GM18867 (cell line): ENCODE results near the gene ANKRD23.

Source experiments
- ATAC-seq: cut with Tn5 transposase; IDR thresholded peaks from one replicate; pipeline ENCODE4 v1.9.1; 2021; ENCODE audit warnings: mild to moderate bottlenecking, moderate library complexity; ENCODE audit not compliant: unreplicated experiment

ANKRD23 gene

DNA sequence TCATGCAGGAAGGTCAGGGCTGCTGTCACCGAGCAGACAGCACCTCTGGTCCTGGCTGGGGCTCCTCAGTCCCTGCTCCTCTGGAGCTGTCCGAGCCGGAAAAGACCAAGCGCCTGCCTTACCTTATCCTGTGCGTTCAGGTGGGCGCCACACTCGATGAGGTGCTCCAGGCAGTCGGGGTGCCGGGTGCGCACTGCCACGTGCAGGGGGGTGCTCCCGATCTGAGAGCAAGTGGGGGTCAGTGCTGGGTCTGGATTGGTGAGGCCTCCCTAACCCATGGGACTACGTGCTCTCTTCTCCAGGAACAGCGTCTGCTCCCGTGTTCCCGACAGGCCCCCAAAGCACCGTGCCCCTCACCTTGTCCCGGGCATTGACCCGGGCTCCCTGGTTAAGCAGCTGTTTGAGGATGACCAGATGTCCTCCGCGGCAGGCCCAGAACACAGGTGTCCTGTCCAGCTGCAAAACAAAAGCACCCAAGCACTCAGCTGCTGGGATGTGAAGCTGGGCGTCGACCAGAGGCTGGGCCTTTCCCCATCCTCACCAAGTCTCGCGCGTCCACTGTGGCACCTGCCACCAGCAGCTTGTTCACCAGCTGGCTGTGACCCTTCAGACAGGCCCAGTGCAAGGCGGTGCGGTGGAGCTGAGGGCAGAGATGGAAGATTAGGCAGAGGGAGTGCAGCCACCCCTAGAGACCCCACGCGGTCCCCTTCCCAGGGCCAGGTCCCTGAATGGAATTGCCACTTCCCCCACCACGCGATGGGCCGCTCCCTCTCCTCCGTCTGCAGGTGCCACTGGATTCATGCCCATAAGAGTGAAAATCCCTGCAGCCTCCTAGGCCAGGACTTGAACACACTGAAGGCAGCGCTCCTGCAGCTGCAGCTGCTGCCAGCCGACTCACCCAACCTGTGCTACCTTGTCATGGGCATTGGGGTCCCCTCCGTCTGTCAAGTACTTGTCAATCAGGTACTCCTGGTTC lies 3.7 kb downstream of the ANKRD23 start:
- ATAC-seq = no peak

DNA sequence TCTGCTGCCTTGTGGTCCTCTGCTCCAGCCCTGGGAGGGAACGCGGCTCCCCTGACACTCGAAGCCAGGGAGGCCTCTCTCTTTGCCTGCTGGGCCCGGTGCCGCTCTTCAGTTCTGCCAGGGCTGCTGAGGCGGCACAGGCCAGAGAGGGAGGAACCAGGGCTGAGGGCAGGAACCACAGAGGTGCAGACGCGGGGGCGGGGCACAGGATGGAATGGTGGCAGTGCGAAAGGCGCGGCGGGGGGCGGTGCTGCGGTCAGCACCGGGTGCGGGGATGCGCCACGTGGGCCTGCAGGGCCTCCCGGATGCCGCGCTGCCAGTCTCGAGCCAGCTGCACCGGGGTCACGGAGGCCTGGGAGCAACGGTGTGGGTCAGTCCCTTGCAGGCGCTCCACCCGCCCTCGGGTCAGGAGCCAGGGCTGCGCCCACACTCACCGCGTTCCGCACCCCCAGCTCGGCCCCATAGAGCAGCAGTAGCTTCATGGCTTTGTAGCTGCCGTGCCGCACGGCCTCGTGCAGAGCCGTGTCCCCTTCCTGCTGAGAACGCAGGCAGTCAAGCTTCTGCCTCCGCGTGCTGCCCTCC lies 4.4 kb downstream of the ANKRD23 start:
- ATAC-seq = peak; percentile 82

DNA sequence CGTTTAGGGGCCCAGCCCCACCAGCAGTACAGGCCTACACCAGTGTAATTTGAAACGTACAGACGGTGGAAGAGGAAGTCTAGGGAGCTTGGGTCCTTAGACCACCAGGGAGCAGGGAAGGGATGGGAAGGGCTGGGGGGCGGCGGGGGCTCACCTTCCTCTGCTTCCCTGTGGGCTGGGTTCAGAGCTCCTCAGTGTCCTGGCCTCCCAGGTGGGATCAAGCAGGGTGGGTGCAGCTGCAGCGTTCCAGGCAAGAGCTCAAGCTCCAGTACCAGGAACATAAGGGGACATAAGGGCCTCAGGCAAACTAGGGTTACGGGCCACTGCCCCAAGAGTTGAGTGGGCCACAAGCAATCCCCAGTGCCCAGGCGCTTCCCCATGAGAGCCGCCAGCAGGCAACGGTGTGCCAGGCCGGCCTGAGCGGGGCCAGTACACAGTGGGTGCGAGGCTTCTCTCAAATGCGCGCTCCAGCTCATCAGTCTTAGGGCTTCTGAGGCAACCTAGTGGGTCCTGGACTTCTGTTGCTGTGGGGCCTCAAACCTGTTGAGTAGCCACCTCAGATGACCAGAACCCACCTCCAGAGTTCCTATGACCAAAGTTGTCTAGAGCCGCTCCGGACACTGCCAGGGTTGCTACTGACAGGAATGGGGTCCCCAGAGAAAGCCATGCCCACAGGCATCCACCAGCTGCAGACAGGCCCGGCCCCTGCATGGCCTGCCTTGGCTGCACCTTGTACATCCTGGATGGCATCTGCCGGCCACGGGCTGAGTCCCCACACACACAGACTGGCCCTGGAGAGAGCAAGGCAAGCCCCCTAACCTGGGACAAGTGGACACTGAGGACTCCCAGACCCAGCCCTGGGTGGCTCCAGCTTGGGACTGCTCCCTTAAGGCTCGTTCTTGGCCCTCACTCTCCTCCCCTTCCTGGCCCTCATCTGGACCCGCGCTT lies 5.2 kb downstream of the ANKRD23 start:
- no peak for ATAC-seq

DNA sequence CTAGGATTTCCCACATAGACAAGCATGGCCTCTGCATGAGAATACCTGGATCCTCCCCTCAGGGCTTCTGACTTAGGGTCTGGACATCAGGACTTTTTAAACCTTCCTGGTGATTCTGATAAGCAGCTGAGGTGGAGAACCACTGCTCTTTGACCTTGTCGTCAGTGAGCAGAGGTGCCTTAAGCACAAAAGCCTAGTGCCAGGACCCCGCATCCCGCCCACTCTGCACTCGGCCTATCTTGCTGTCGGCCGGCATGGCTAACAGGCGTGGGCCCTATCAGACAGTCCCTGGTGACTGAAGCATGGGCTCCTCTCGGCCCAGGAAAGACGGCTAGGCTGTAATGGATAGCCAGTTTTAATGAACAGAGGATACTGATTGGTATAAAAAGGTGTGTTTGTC lies 6.2 kb downstream of the ANKRD23 start:
- ATAC-seq = no peak

DNA sequence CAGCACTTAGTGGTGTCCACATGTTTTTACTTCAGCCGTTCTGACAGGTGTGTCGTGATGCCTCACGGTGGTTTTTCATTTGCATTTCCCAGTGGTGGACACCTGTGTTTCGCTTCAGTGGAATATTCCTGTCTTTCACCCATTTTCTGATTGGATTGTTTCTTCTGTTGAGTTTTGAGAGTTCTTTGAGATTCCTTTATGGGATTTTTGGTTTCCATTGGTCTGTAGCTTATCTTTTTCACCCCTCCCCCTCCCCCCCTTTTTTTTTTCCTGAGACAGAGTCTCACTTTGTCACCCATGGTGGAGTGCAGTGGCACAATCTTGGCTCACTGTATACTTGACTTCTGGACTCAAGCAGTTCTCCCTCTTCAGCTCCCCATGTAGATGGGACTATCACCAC lies 8.0 kb downstream of the ANKRD23 start:
- no peak for ATAC-seq

DNA sequence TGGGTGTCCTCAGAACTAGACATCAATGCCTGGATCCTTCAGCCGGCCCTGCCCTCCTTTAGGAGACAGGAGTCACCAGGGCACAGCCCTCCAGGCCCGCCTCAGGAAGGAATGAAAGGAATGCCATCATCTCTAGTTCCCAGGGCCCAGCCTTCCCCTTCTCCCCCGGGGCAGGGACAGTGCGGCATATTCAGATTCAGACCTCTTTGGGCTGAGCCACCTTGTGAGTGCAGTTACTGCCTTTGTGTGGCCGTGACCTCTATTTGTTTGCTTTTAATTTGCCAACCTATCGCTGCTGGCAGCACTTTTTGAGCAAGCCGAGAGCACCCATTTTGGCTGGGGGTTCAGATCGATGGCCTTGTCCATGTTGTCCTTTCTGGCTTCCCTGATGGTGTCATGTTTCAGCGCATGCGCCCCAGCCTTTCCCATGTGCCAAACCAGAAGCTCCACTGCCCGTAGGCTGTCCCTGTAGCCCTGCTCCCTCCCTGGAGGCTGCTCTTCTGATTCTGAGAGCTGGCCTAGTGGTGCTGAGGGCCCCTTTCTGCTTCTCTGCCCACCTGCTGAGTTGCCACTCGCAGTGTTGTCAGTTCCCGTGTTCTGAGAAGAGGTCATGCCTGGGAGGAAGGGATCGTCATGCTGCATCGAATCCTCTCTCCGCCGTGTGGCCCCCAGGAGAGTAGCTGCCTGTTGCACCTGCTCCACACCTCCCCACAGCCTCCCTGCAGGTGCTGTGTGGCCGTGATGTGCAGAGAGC lies 10.9 kb downstream of the ANKRD23 start:
- no peak for ATAC-seq

DNA sequence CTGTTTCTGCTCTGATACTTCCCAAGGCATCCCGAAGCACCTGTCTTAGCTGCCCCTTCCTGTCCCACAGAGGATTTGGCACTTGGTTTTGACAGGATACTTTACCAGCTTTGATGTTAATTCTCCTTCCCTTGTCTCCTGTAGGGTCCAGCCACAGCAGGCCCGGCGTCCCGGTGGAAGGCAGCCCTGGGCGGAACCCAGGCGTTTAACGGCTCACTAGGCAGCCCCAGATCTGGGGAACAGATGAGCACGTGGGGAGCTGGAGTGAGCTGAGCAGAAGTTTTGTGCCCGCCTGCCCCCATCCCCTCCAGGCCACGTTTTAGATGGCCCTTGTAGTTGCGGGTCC lies 11.4 kb downstream of the ANKRD23 start:
- ATAC-seq = no peak

DNA sequence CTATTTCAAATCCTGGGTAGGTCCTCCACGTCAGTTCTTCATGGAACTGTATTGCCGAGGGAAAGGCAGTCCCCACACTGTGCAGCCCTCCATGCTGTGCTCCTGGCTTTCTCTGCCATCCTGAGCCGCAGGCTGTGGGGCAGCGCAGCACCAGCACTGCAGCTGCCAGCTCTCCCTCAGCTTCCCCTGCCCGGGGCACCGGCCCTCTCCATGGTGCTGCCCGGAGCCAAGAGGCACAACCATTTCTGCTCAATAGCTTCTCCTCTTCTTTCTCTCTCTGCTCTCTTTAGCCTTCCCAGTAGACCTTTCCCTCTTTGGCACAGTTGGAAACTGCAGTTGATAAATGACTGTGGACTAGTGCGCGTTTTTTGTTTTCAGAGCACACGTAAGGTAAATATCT lies 12.1 kb downstream of the ANKRD23 start:
- no peak for ATAC-seq

DNA sequence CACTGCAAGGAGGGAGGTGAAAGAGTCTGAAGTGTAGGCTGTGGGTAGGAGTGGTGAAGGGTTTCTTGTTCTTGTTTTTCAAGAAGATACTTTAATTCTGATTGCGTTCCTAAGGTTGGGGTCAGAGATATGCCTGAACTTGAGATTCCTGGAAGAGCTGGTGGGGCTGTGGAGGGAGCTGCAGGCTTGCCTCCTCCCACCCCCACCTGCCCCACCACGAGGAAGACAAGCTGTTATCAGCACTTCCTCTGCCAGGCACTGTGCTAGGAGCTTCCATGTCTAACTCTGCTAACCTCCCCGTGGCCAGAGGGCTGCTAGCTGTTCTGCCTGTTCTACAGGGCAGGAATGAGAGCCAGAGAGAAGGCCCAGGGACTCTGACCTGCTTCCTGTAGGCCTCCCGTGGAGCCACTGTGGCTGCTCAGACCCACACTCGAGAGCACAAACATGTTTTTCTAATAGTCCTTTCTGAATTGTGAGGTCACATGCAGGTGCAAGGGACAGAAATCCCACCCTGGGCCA lies 13.7 kb downstream of the ANKRD23 start:
- no peak for ATAC-seq

DNA sequence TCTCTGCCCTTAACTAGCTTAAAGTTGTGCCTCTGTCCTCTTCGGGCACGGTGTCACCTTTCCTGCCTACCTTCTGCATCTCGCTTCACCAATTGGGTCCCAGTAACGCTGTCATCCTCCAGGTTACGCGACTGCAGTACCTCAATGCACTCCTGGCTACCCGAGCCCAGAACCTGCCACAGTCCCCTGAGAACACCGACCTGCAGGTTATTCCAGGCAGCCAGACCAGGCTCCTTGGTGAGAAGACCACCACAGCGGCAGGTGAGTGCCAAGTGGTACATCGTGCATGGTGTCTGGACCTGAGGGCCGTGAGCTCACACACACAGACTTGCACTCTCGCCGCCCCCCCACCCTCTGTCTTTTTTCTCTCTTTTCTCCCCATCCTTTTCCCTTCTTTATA lies 14.9 kb downstream of the ANKRD23 start:
- ATAC-seq = no peak

DNA sequence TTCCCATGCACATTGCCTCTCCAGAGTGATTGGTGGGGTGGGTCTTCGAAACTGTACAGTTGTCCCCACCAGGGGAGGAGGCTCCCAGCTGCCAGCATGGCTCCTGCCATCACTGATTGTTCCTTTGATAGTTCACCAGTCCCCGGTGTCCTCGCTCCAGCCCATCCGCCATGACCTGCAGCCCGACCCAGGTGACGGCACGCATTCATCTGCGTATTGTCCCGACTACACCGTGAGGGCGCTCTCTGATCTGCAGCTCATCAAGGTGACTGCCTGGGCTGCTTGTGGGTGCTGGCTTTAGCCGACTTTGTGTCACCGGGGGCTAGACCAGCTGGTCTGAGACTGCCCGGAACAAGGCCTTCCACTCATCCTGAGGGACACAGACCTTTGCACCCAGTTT lies 15.4 kb downstream of the ANKRD23 start:
- no peak for ATAC-seq

DNA sequence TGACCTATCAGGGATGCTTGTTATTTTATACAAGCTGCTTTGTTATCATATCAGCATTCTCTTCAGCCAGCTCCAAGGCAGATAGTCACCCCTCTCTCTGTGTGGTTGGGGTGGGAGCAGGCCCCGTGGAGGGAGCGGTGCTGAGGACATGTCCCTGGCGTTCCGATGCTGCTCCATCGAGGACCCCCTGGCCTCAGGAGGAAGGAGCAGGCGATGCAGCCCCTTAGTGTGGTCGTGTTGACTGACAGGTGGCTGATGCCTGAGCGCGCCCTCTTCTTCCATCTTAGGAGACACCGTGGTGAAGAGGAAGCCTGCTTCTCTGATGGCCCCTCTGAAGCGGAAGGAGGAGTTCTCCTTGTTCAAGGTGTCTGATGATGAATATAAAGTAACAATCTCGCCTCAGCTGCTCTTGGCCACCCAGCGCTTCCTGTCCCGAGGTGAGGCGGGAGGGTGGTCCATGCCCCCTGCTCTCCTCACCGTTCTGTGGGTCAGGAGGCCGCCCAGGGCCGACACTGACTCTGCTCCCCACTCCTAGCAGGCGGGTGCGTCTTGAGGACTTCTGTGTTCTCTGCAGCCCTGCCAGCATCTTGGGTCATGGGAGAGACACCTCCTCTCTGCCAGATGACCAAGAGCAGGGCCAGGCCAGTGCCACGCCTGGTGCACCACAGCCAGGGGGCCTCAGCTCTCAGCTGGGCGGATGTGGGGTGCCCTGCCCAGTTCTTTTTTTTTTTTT lies 17.1 kb downstream of the ANKRD23 start:
- no peak for ATAC-seq

DNA sequence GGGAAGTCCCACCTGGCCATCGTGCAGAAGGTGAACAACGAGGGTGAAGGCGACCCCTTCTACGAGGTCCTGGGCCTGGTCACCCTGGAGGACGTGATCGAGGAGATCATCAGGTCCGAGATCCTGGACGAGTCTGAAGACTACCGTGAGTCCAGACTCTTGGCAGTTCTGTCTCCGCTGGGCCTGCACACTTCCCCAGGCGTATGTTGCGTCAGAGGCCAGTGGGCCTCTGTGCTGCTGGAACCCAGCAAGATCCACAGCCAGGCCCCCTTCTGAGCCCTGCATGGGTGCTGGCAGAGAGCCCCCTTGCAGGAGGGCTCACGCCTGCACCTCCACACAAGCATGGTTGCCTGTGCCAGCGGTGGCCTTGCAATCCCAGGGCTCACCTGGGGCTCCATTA lies 18.8 kb downstream of the ANKRD23 start:
- no peak for ATAC-seq

DNA sequence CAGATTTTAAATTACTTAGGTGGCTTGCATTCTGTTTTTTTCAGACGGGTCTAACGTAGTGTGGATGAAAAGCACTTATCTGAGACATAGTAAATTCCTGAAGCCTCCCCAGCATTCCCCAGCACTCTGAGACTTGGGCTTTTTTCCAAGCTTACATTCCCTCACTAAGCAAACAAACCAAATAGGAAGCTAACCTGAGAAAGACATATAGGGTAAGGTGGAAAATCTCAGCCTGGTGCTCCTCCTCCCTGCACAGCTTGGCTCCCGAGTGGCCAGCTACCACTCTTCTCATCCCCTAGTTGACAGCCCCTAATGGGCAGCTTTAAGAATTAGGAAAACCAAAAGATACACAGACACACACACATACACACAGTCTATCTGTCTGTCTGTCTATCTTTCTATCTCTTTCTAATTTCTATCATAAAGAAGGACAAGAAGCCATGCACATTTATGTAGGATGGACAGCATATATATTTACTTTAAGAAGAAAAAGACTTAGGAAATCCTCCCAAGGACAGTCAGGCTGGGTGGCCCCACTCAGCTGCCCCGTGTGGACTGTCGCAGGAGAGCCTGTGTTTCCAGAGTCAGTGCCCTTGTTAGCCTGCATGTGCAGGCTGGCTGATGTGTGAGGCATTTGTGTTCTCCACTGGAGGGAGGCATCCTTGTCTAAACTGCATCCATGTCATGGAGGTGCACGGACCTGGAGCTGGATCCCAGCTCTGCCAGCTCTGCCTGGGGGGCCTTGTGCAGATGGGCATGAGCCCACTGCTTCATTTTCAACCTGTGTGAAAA lies 19.5 kb downstream of the ANKRD23 start:
- ATAC-seq = no peak

DNA sequence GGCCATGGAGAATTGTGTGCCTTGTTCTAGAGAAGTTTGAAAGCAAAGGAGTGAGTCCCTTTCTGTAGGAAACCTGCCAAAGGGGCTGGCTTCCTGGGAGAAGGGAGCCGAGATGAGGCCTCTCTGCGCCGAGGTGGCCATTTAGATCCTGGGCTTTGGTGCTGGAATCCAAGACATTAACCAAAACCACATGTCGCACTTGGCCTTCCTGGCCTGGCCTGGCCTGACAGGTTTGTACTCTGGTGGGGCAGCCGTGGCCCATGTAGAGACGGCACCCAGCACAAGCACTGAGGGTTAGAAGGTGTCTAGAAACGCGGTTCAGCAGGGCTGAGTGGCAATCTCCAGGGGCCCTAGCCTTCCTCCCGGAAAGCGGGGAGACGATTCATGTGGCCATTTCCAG lies 20.6 kb downstream of the ANKRD23 start:
- no peak for ATAC-seq

DNA sequence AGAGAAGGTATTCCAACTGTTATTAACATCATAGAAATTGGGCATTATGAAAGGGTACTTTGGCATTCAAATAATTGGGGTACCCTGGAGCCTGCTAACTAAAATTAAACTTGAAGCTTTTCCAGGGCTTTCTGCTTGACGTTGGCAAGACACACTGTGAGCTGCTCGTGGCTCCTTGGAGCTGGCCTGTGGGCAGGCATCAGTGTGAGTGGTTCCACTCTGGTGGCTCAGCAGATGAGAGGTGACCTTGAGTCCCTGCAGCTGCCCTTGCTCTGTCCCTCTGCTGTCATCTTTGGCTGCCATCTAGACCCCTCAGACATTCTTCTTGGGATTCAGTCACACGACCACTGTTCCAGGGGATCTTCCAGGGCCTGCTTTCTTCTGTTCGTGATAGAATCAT lies 21.0 kb downstream of the ANKRD23 start:
- no peak for ATAC-seq

DNA sequence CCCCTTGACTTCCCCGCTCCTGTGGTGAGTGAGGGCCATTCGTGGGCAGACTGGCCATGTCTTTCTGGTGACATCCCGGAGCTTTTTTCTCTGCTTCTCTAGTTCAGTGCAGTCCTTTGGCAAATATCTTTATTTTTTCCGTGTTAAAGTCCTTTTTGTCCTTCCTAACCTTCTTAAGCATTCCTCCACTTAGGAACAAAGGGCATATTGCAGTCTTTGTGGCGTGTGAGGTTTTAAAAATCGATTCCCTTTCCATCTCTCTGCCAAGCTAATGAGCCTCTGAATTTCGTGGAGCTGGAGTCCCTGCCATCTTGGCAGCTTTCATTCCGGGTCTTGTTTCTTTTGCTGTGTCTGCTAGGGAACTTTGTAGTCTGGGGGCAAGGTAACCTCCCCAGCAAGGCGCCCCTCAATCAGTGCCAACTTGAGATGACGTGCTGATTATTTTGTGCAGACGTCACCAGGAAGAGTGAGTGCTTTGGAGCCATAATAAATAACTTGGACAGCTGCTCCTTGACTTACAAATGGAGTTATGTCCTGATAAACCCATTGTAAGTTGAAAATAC lies 22.6 kb downstream of the ANKRD23 start:
- no peak for ATAC-seq

DNA sequence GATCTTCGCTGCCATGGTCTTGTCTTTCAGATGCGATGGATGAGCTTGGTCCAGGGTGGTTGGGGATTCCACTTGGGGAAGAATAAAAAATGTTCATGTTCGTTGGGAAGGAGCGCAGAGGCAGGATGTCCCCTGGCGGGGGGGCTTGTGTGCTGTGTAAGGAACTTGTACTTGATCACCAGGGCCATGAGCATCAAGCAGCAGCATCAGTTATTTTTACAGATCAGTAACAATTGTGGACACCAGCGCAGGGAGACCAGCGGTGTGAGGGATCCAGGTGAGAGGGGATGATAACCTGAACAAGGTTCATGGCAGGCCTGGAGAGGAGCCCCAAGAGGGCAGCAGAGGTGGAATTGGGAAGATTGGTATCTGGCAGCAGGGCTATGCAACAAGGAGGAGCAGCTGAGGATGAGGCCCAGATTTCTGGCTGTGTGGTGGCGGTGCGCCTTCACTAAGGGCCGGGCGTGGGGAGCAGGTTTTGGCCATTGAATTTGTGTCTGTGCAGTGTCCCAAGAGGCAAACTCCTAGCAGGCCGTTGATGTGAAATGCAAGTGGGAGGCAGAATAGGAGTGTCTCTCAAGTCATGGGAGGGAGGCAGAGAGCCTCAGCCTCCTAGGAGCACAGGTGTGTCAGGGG lies 23.8 kb downstream of the ANKRD23 start:
- ATAC-seq = no peak
